NCI-H187 (cell line): ENCODE results near the gene FAAP20.

Source experiments
- DNase-seq, 2 experiments: peaks; one replicate each; lab custom pipeline; 2025; lab: John Stamatoyannopoulos, UW

FAAP20 gene

GRCh38 chr1:2178875-2179274 is 15.7 kb downstream of the FAAP20 start:
- DNase-seq, result no peak

- no peak for DNase-seq
Observed at GRCh38 chr1:2177946-2178538, 16.5 kb downstream of the FAAP20 start.

GRCh38 chr1:2177541-2177940 is 17.0 kb downstream of the FAAP20 start:
- DNase-seq, result no peak

- DNase-seq, result no peak
Observed at GRCh38 chr1:2176615-2177014, 18.0 kb downstream of the FAAP20 start.

- no peak for DNase-seq
Observed at GRCh38 chr1:2175681-2176454, 18.7 kb downstream of the FAAP20 start.

- no peak for DNase-seq
Observed at GRCh38 chr1:2175055-2175414, 19.5 kb downstream of the FAAP20 start.

- DNase-seq, result peak in 1 of 2 experiments; percentile 9
Observed at GRCh38 chr1:2174348-2175054, 20.1 kb downstream of the FAAP20 start.

- no peak for DNase-seq
Observed at GRCh38 chr1:2173546-2174347, 20.8 kb downstream of the FAAP20 start.

- DNase-seq, result no peak
Observed at GRCh38 chr1:2172551-2173146, 21.9 kb downstream of the FAAP20 start.

- DNase-seq, result no peak
Observed at GRCh38 chr1:2172012-2172411, 22.6 kb downstream of the FAAP20 start.

- no peak for DNase-seq
Observed at GRCh38 chr1:2170211-2170610, 24.4 kb downstream of the FAAP20 start.

GRCh38 chr1:2169200-2169836 is 25.3 kb downstream of the FAAP20 start:
- no peak for DNase-seq

GRCh38 chr1:2168535-2168934 is 26.0 kb downstream of the FAAP20 start:
- DNase-seq, result no peak

- DNase-seq, result no peak
Observed at GRCh38 chr1:2168090-2168489, 26.5 kb downstream of the FAAP20 start.

GRCh38 chr1:2166695-2167094 is 27.9 kb downstream of the FAAP20 start:
- no peak for DNase-seq

- no peak for DNase-seq
Observed at GRCh38 chr1:2166254-2166653, 28.3 kb downstream of the FAAP20 start.

GRCh38 chr1:2165646-2166045 is 28.9 kb downstream of the FAAP20 start:
- DNase-seq, result no peak

GRCh38 chr1:2163205-2163604 is 31.4 kb downstream of the FAAP20 start:
- DNase-seq, result no peak

GRCh38 chr1:2160451-2161300 is 33.9 kb downstream of the FAAP20 start:
- no peak for DNase-seq

- no peak for DNase-seq
Observed at GRCh38 chr1:2159124-2159523, 35.4 kb downstream of the FAAP20 start.

- DNase-seq, result no peak
Observed at GRCh38 chr1:2158272-2158671, 36.3 kb downstream of the FAAP20 start.
